Type B pancreatic cell (in vitro differentiated cells): ENCODE measurements around the gene TBXAS1. TPM values are rescaled to one million over a fixed set of nuclear protein-coding genes. Genes with fewer than 3 reads are reported as not detected.

Source experiments
- DNase-seq: peaks from one replicate; pipeline ENCODE4 v3.0.0; 2021; ENCODE audit warnings: mixed read lengths; ENCODE audit not compliant: unreplicated experiment; ENCODE audit errors: extremely low spot score
- H3K27ac Mint-ChIP-seq: 2 replicates; pipeline ENCODE4 v1.8.0; 2021; ENCODE audit warnings: mild to moderate bottlenecking, mixed read lengths
- H3K27me3 Mint-ChIP-seq: 2 replicates; pipeline ENCODE4 v1.8.0; 2021; ENCODE audit warnings: mixed read lengths
- H3K36me3 Mint-ChIP-seq: 2 replicates; pipeline ENCODE4 v1.8.0; 2021; ENCODE audit warnings: mixed read lengths
- H3K4me1 Mint-ChIP-seq: one replicate; pipeline ENCODE4 v1.8.0; 2021; ENCODE audit warnings: mixed read lengths; ENCODE audit not compliant: unreplicated experiment
- H3K4me3 Mint-ChIP-seq: 2 replicates; pipeline ENCODE4 v1.8.0; 2021; ENCODE audit warnings: mild to moderate bottlenecking, mixed read lengths
- H3K9me3 Mint-ChIP-seq: 2 replicates; pipeline ENCODE4 v1.8.0; 2021; ENCODE audit warnings: mixed read lengths
- CTCF ChIP-seq: fragments of 200-600 bp; sonication (generic); conservative IDR thresholded peaks from 2 replicates; pipeline ENCODE4 v1.5.0; 2021; ENCODE audit warnings: antibody characterized with exemption, mild to moderate bottlenecking
- total RNA-seq: library from RNA; stranded (reverse); gene quantifications from 2 replicates; pipeline ENCODE4 v1.2.1, GENCODE V29; 2021; ENCODE audit warnings: low replicate concordance

The TBXAS1 gene
- total RNA-seq, 1 donor from 2014 or later = 5.8 TPM

GRCh38 chr7:140006600-140006999 lies 177.5 kb downstream of the TBXAS1 start:
- Mint-ChIP-seq H3K4me3 (no peak overlapping the region), H3K27ac (no peak overlapping the region), H3K9me3 (no peaks in the 10 kb centered on the region), H3K4me1 (peaks cover 15% of the 10 kb centered on the region), H3K36me3 (no peaks in the 10 kb centered on the region), H3K27me3 (peaks cover 9% of the 10 kb centered on the region)
- DNase-seq = no peak
- no peak for TF ChIP-seq CTCF

DNA sequence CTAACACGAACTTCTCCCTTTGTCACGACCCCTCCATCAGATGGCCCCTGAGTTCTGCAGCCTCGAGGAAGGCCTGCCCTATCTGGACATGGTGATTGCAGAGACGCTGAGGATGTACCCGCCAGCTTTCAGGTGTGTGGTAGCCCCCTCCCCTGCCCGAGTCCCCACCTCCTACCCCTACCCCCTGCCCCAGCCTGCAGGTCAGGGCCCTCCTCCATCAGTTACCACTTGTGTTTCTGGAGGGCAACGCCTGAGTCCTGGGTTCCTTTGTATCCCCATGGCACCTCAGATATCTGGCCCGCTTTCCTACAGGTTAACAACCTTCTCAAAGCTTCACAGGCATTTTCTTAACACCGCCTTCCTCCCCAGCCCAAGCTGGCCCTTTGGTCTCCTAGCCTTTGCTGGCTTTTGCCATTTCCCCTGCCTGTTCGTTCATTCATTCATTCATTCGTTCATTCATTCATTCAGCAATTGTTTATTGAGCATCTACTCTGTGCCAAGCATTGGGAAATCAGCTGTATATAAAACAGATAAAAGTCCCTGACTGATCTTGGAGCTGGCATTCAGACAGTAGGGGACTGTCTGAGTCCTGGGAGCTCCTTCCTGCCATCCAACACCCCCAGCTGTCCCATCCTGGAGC lies 178.1 kb downstream of the TBXAS1 start:
- DNase-seq = no peak
- H3K27ac Mint-ChIP-seq = no peak overlapping the region
- no peak overlapping the region for H3K4me3 Mint-ChIP-seq
- H3K4me1 Mint-ChIP-seq = peaks cover 11% of the 10 kb centered on the region
- no peaks in the 10 kb centered on the region for H3K36me3 Mint-ChIP-seq
- no peaks in the 10 kb centered on the region for H3K9me3 Mint-ChIP-seq
- TF ChIP-seq CTCF = no peak
- H3K27me3 Mint-ChIP-seq = peaks cover 12% of the 10 kb centered on the region

DNA sequence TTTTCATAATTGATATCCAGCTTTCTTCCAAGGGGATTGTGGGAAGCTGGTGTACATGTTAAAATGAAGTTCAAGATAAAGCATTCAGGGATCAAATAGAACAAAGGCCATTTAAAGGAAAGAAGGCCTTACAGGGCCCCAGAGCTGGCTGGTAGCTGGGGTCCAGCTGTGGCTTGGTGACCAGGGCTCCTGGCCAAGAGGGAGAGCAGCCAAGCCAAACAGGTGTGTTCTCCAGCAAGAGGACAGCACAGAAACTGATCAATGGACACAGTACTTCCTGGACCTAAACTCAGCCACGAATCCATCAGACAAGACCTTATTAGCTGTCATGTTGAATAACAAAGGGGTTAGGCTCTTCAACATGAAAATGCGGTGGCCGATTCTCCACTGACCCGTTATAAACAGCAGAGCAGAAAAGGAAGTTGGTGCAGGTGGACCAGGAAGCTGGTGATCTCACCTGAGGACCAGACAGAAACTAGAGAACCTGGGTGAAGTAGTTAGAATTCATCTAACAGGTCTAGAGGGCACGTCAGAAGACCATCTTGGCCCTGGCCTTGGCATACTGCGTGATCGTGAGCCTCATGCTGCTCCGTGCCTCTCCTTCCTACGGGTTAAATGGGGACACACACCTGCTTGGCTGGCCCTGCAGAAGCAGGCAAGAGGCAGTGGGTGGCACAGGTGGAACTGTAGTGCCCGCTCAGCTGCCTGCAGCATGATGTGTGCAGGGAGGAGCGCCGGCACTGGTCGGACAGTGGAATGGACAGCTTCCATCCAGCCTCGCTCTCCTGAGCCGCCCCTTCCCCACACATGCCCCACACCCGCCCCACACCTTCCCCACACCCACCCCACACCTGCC lies 179.9 kb downstream of the TBXAS1 start:
- Mint-ChIP-seq H3K9me3 (no peaks in the 10 kb centered on the region), H3K4me1 (peaks cover 2% of the 10 kb centered on the region), H3K27me3 (peaks cover 12% of the 10 kb centered on the region), H3K4me3 (no peak overlapping the region), H3K36me3 (no peaks in the 10 kb centered on the region), H3K27ac (no peak overlapping the region)
- no peak for TF ChIP-seq CTCF
- no peak for DNase-seq

GRCh38 chr7:140009735-140010134 lies 180.7 kb downstream of the TBXAS1 start:
- H3K36me3 Mint-ChIP-seq = no peaks in the 10 kb centered on the region
- peaks cover 16% of the 10 kb centered on the region for H3K27me3 Mint-ChIP-seq
- DNase-seq = no peak
- H3K9me3 Mint-ChIP-seq = no peaks in the 10 kb centered on the region
- no peak overlapping the region for H3K4me3 Mint-ChIP-seq
- H3K4me1 Mint-ChIP-seq = no peaks in the 10 kb centered on the region
- H3K27ac Mint-ChIP-seq = no peak overlapping the region
- no peak for TF ChIP-seq CTCF

GRCh38 chr7:140010194-140010895 lies 181.3 kb downstream of the TBXAS1 start:
- Mint-ChIP-seq H3K4me3 (no peak overlapping the region), H3K9me3 (no peaks in the 10 kb centered on the region), H3K36me3 (no peaks in the 10 kb centered on the region), H3K27ac (no peak overlapping the region), H3K4me1 (no peaks in the 10 kb centered on the region), H3K27me3 (peaks cover 16% of the 10 kb centered on the region)
- no peak for TF ChIP-seq CTCF
- DNase-seq = no peak
